Activated naive CD8-positive, alpha-beta T cell treated with anti-CD3 and anti-CD28 coated beads, Interleukin-2, amount 10 ng/mL, durations not matched to agents 7 days and 5 days (primary cell): ENCODE data around the gene KPNA1. TPM values are rescaled to one million over a fixed set of nuclear protein-coding genes. Genes with fewer than 3 reads are reported as not detected.

ENCODE experiments used
- ATAC-seq: fragments of 150-1000 bp; cut with Tn5 transposase; one replicate; pipeline ENCODE4 v1.10.0; 2021; ENCODE audit warnings: low read depth, moderate library complexity
- POLR2A ChIA-PET: fragments of 350-600 bp; sonication (Branson Sonifier 250); formaldehyde crosslinking; loops from one replicate; lab custom pipeline; 2021; ENCODE audit warnings: antibody characterized with exemption; lab: Charles Lee
- DNase-seq: peaks from one replicate; pipeline ENCODE4 v3.0.0; 2021
- H3K27ac Mint-ChIP-seq: one replicate; pipeline ENCODE4 v1.8.0; 2022; ENCODE audit warnings: mild to moderate bottlenecking, mixed read lengths
- H3K27me3 Mint-ChIP-seq: one replicate; pipeline ENCODE4 v1.8.0; 2022; ENCODE audit warnings: mild to moderate bottlenecking, moderate library complexity, mixed read lengths
- H3K36me3 Mint-ChIP-seq: one replicate; pipeline ENCODE4 v1.8.0; 2021; ENCODE audit warnings: mild to moderate bottlenecking, mixed read lengths
- H3K4me1 Mint-ChIP-seq: one replicate; pipeline ENCODE4 v1.8.0; 2021; ENCODE audit warnings: mixed read lengths
- H3K4me3 Mint-ChIP-seq: one replicate; pipeline ENCODE4 v1.8.0; 2022; ENCODE audit warnings: mild to moderate bottlenecking, moderate library complexity, mixed read lengths
- H3K9me3 Mint-ChIP-seq: one replicate; pipeline ENCODE4 v1.8.0; 2021; ENCODE audit warnings: mixed read lengths
- total RNA-seq, 2 experiments: library from RNA; stranded (reverse); gene quantifications; one replicate each; pipeline ENCODE4 v1.2.3, GENCODE V29; 2021

Gene KPNA1
- total RNA-seq, 2 experiments from 2014 or later = 53.8 to 60.6 TPM

- DNase-seq (no peak), ATAC-seq (no peak)
- POLR2A ChIA-PET = no interaction called here
- Mint-ChIP-seq H3K36me3 (peaks cover 30% of the 10 kb centered on the region), H3K4me3 (no peak overlapping the region), H3K27ac (no peak overlapping the region), H3K27me3 (no peaks in the 10 kb centered on the region), H3K4me1 (peaks cover 23% of the 10 kb centered on the region), H3K9me3 (no peaks in the 10 kb centered on the region)
These were observed 119.2 kb downstream of the KPNA1 start for GRCh38 chr3:122395582-122395981.

- Mint-ChIP-seq H3K4me1 (peaks cover 27% of the 10 kb centered on the region), H3K27me3 (no peaks in the 10 kb centered on the region), H3K9me3 (no peaks in the 10 kb centered on the region), H3K4me3 (no peak overlapping the region), H3K27ac (no peak overlapping the region), H3K36me3 (peaks cover 21% of the 10 kb centered on the region)
- POLR2A ChIA-PET = interaction anchor here (2.4 kb wide), 1 partner anchor 285 kb away, joined by 17 read pairs; the partner anchor contains the start of gene PARP14
- ATAC-seq (no peak), DNase-seq (no peak)
These were observed 120.6 kb downstream of the KPNA1 start for GRCh38 chr3:122394173-122394572.

- H3K27me3 Mint-ChIP-seq = no peaks in the 10 kb centered on the region
- H3K4me3 Mint-ChIP-seq = no peak overlapping the region
- peaks cover 32% of the 10 kb centered on the region for H3K4me1 Mint-ChIP-seq
- DNase-seq (no peak), ATAC-seq (no peak)
- POLR2A ChIA-PET = interaction anchor here (0.7 to 2.4 kb wide), 5 partner anchors 9 to 286 kb away, joined by 3 to 17 read pairs (median 4); partner anchors contain the start of genes DTX3L, FAM162A, MIX23 and PARP14
- no peaks in the 10 kb centered on the region for H3K9me3 Mint-ChIP-seq
- peaks cover 25% of the 10 kb centered on the region for H3K36me3 Mint-ChIP-seq
- no peak overlapping the region for H3K27ac Mint-ChIP-seq
These were observed 121.6 kb downstream of the KPNA1 start for GRCh38 chr3:122392868-122393844.

GRCh38 chr3:122391681-122392446 is 122.9 kb downstream of the KPNA1 start:
- Mint-ChIP-seq H3K27me3 (no peaks in the 10 kb centered on the region), H3K27ac (no peak overlapping the region), H3K4me3 (no peak overlapping the region), H3K36me3 (peaks cover 32% of the 10 kb centered on the region), H3K4me1 (peaks cover 39% of the 10 kb centered on the region), H3K9me3 (no peaks in the 10 kb centered on the region)
- ATAC-seq (no peak), DNase-seq (no peak)
- POLR2A ChIA-PET = no interaction called here

GRCh38 chr3:122390665-122391064 is 124.1 kb downstream of the KPNA1 start:
- ATAC-seq = no peak
- no peak for DNase-seq
- Mint-ChIP-seq H3K9me3 (no peaks in the 10 kb centered on the region), H3K27ac (no peak overlapping the region), H3K4me1 (peaks cover 43% of the 10 kb centered on the region), H3K4me3 (no peak overlapping the region), H3K27me3 (no peaks in the 10 kb centered on the region), H3K36me3 (peaks cover 32% of the 10 kb centered on the region)
- POLR2A ChIA-PET = interaction anchor here (1.2 kb wide), 1 partner anchor 289 kb away, joined by 4 read pairs; no protein-coding TSS in a partner anchor

GRCh38 chr3:122389892-122390291 is 124.8 kb downstream of the KPNA1 start:
- Mint-ChIP-seq H3K36me3 (peaks cover 30% of the 10 kb centered on the region), H3K9me3 (no peaks in the 10 kb centered on the region), H3K4me1 (peaks cover 41% of the 10 kb centered on the region), H3K4me3 (no peak overlapping the region), H3K27ac (no peak overlapping the region), H3K27me3 (no peaks in the 10 kb centered on the region)
- DNase-seq (no peak), ATAC-seq (no peak)
- POLR2A ChIA-PET = interaction anchor here (0.6 to 1.2 kb wide), 2 partner anchors 290 to 559 kb away, joined by 3 to 4 read pairs; no protein-coding TSS in a partner anchor

GRCh38 chr3:122389197-122389596 is 125.5 kb downstream of the KPNA1 start:
- H3K4me1 Mint-ChIP-seq = peaks cover 41% of the 10 kb centered on the region
- POLR2A ChIA-PET = interaction anchor here (1.2 kb wide), 1 partner anchor 290 kb away, joined by 4 read pairs; no protein-coding TSS in a partner anchor
- DNase-seq = no peak
- H3K27ac Mint-ChIP-seq = no peak overlapping the region
- no peaks in the 10 kb centered on the region for H3K27me3 Mint-ChIP-seq
- H3K9me3 Mint-ChIP-seq = no peaks in the 10 kb centered on the region
- no peak for ATAC-seq
- peaks cover 27% of the 10 kb centered on the region for H3K36me3 Mint-ChIP-seq
- H3K4me3 Mint-ChIP-seq = no peak overlapping the region

- Mint-ChIP-seq H3K36me3 (peaks cover 21% of the 10 kb centered on the region), H3K27me3 (no peaks in the 10 kb centered on the region), H3K9me3 (no peaks in the 10 kb centered on the region), H3K27ac (no peak overlapping the region), H3K4me1 (peaks cover 37% of the 10 kb centered on the region), H3K4me3 (no peak overlapping the region)
- ATAC-seq (no peak), DNase-seq (no peak)
- POLR2A ChIA-PET = no interaction called here
These were observed 127.0 kb downstream of the KPNA1 start for GRCh38 chr3:122387709-122388108.

- Mint-ChIP-seq H3K9me3 (no peaks in the 10 kb centered on the region), H3K4me3 (peak within 1 kb of the TSS; percentile 96), H3K27ac (peak within 1 kb of the TSS; percentile 90), H3K27me3 (no peaks in the 10 kb centered on the region), H3K36me3 (peaks cover 21% of the 10 kb centered on the region), H3K4me1 (peaks cover 51% of the 10 kb centered on the region)
- POLR2A ChIA-PET = interaction anchor here (0.6 to 3.3 kb wide), 9 partner anchors 9 to 723 kb away, joined by 3 to 25 read pairs (median 4); partner anchors contain the start of genes HCLS1, KPNA1, PARP14 and WDR5B
- DNase-seq = peak; percentile 96
- peak; percentile 99 for ATAC-seq
These were observed 130.7 kb downstream of the KPNA1 start, which contains the start of gene FAM162A for GRCh38 chr3:122383771-122384697. TSS of gene FAM162A (plus strand) at chr3:122384182. CDS start at chr3:122384266, 84 bp downstream.

GRCh38 chr3:122382888-122383666 is 131.7 kb downstream of the KPNA1 start, which contains the start of gene MIX23:
TSS of gene MIX23 (minus strand) at chr3:122383231. CDS start at chr3:122383224, 7 bp downstream.
- no peaks in the 10 kb centered on the region for H3K27me3 Mint-ChIP-seq
- H3K4me1 Mint-ChIP-seq = peaks cover 51% of the 10 kb centered on the region
- POLR2A ChIA-PET = interaction anchor here (1.8 to 3.3 kb wide), 3 partner anchors 10 to 296 kb away, joined by 4 to 25 read pairs (median 14); partner anchors contain the start of genes PARP14 and WDR5B
- H3K27ac Mint-ChIP-seq = peak within 1 kb of the TSS; percentile 90
- DNase-seq (peak; percentile 84), ATAC-seq (peak; percentile 37)
- peak within 1 kb of the TSS; percentile 96 for H3K4me3 Mint-ChIP-seq
- no peaks in the 10 kb centered on the region for H3K9me3 Mint-ChIP-seq
- peaks cover 16% of the 10 kb centered on the region for H3K36me3 Mint-ChIP-seq

GRCh38 chr3:122377975-122378374 is 136.8 kb downstream of the KPNA1 start:
- no peak for ATAC-seq
- H3K36me3 Mint-ChIP-seq = peaks cover 16% of the 10 kb centered on the region
- peaks cover 27% of the 10 kb centered on the region for H3K4me1 Mint-ChIP-seq
- no peak overlapping the region for H3K4me3 Mint-ChIP-seq
- POLR2A ChIA-PET = no interaction called here
- no peaks in the 10 kb centered on the region for H3K27me3 Mint-ChIP-seq
- no peak overlapping the region for H3K27ac Mint-ChIP-seq
- no peak for DNase-seq
- H3K9me3 Mint-ChIP-seq = no peaks in the 10 kb centered on the region
